Right lobe of liver (tissue), 4 donors: Measurements from ENCODE around the gene PLEKHA5.

ENCODE experiments used
- CTCF ChIP-seq, 4 donors: fragments of 200-600 bp in 3 of 4; fragments of 450-650 bp in 1 of 4; IDR thresholded peaks; one replicate each; pipeline versions ENCODE4 v1.5.1 to v1.8.0; 2016 to 2022; ENCODE audit warnings: antibody characterized with exemption in 4 of 4, mild to moderate bottlenecking in 2 of 4
- POLR2A ChIP-seq: fragments of 450-650 bp; IDR thresholded peaks from one replicate; pipeline ENCODE4 v1.6.1; 2017; ENCODE audit warnings: antibody characterized with exemption, mild to moderate bottlenecking
- donor health status: DM: no; HTN: no; CAD: no.
- donor health status: DM: no; HTN: no; CAD: no.
- donor health status: DM: no; HTN: yes; CAD: no.

GRCh38 chr12:19140381-19141236, 11.1 kb downstream of the PLEKHA5 start:
- no peak for TF ChIP-seq CTCF (IDR thresholded peaks at IDR 0.05)
- no peak for TF ChIP-seq POLR2A
